Measurements from ENCODE around the gene CCDC78. TPM values are rescaled to one million over a fixed set of nuclear protein-coding genes. Genes with fewer than 3 reads are reported as not detected.

CCDC78 gene
- total and polyA plus RNA-seq, 2 of the 13 experiments (the other 11 are each of a cell fraction or from before 2014, with no cell fraction given) = 0.53 to 1.5 TPM

DNA sequence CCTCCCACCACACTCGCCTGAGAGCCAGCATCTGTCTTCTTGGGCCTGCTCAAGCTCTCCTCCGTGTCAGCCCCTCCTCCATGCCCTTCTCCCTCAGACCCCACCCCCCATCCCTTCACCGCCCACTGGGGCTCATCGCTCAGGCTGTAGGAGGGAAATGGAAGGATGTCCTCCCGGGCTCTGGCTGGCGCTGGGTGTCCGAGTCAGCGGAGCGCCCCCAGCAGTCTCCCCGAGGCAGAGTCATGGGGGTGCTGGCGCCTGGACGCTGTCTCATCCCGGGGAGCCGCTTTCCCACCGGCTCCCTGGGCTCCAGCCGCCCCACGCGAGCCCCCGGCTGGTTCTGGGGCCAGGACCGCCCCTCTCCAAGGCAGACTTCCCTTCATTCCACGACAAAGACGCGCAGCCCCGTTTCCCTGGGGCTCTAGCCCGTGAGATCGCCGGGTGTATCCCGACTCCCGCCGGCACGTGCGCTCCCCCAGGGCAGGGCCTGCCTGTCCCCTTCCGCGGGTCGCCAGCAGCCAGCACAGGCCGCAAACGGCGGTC, 5.7 kb downstream of the CCDC78 start (continued):
- TF ChIP-seq TFE3 (CRISPR knock-in tag; IDR thresholded peaks at IDR 0.05) (no peak), HNRNPLL (IDR thresholded peaks at IDR 0.05; ENCODE audit: low read depth, low read length, poor library complexity, severe bottlenecking) (no peak), ZNF766 (CRISPR knock-in tag; IDR thresholded peaks at IDR 0.05; ENCODE audit: borderline replicate concordance) (no peak), ZNF777 (CRISPR knock-in tag; IDR thresholded peaks at IDR 0.05) (no peak), RFX3 (CRISPR knock-in tag; IDR thresholded peaks at IDR 0.05) (no peak), ZNF792 (CRISPR knock-in tag; IDR thresholded peaks at IDR 0.05) (no peak; the same call in 1 of the 2 replicates), NFYC (CRISPR knock-in tag; IDR thresholded peaks at IDR 0.05) (no peak), NFKBIZ (CRISPR knock-in tag; IDR thresholded peaks at IDR 0.05) (0 out of 2 replicates have a peak, but pooled peaks have one; percentile 62), BCL6 (CRISPR knock-in tag; IDR thresholded peaks at IDR 0.05) (no peak), MYC (CRISPR knock-in tag; IDR thresholded peaks at IDR 0.05; ENCODE audit: borderline replicate concordance) (no peak; the same call in 1 of the 2 replicates), DRAP1 (CRISPR knock-in tag; IDR thresholded peaks at IDR 0.05) (no peak), RARG (CRISPR knock-in tag; IDR thresholded peaks at IDR 0.05; ENCODE audit: low read depth) (no peak), CBFB (CRISPR knock-in tag; IDR thresholded peaks at IDR 0.05) (no peak), SOX13 (IDR thresholded peaks at IDR 0.05) (no peak), SOX13 (CRISPR knock-in tag; conservative IDR thresholded peaks at IDR 0.05 in 1 of 2, IDR thresholded peaks at IDR 0.05 in 1 of 2) (no peak), ZNF451 (CRISPR knock-in tag; IDR thresholded peaks at IDR 0.05) (no peak)
- TF ChIP-seq, protein P1, sequence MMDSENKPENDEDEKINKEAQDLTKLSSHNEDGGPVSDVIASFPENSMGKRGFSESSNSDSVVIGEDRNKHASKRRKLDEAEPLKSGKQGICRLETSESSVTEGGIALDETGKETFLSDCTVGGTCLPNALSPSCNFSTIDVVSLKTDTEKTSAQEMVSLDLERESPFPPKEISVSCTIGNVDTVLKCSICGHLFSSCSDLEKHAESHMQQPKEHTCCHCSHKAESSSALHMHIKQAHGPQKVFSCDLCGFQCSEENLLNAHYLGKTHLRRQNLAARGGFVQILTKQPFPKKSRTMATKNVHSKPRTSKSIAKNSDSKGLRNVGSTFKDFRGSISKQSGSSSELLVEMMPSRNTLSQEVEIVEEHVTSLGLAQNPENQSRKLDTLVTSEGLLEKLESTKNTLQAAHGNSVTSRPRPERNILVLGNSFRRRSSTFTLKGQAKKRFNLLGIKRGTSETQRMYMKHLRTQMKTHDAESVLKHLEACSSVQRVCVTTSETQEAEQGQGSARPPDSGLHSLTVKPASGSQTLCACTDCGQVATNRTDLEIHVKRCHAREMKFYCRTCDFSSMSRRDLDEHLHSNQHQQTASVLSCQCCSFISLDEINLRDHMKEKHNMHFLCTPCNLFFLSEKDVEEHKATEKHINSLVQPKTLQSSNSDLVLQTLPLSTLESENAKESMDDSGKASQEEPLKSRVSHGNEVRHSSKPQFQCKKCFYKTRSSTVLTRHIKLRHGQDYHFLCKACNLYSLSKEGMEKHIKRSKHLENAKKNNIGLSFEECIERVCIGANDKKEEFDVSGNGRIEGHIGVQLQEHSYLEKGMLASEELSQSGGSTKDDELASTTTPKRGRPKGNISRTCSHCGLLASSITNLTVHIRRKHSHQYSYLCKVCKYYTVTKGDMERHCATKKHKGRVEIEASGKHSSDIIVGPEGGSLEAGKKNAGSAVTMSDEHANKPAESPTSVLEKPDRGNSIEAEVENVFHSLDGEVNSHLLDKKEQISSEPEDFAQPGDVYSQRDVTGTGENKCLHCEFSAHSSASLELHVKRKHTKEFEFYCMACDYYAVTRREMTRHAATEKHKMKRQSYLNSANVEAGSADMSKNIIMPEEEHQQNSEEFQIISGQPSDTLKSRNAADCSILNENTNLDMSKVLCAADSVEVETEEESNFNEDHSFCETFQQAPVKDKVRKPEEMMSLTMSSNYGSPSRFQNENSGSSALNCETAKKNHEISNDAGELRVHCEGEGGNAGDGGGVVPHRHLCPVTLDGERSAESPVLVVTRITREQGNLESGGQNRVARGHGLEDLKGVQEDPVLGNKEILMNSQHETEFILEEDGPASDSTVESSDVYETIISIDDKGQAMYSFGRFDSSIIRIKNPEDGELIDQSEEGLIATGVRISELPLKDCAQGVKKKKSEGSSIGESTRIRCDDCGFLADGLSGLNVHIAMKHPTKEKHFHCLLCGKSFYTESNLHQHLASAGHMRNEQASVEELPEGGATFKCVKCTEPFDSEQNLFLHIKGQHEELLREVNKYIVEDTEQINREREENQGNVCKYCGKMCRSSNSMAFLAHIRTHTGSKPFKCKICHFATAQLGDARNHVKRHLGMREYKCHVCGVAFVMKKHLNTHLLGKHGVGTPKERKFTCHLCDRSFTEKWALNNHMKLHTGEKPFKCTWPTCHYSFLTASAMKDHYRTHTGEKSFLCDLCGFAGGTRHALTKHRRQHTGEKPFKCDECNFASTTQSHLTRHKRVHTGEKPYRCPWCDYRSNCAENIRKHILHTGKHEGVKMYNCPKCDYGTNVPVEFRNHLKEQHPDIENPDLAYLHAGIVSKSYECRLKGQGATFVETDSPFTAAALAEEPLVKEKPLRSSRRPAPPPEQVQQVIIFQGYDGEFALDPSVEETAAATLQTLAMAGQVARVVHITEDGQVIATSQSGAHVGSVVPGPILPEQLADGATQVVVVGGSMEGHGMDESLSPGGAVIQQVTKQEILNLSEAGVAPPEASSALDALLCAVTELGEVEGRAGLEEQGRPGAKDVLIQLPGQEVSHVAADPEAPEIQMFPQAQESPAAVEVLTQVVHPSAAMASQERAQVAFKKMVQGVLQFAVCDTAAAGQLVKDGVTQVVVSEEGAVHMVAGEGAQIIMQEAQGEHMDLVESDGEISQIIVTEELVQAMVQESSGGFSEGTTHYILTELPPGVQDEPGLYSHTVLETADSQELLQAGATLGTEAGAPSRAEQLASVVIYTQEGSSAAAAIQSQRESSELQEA (CRISPR knock-in tag; IDR thresholded peaks at IDR 0.05; ENCODE audit: not compliant biosample characterization) = peak; percentile 48
- TF ChIP-seq, protein P2, sequence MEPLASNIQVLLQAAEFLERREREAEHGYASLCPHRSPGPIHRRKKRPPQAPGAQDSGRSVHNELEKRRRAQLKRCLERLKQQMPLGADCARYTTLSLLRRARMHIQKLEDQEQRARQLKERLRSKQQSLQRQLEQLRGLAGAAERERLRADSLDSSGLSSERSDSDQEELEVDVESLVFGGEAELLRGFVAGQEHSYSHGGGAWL (CRISPR knock-in tag; IDR thresholded peaks at IDR 0.05) = no peak
